Gastrocnemius medialis (tissue), 4 donors: ENCODE data around the gene MTFR1L. TPM values are rescaled to one million over a fixed set of nuclear protein-coding genes. Genes with fewer than 3 reads are reported as not detected.

ENCODE experiments used
- ATAC-seq, 2 donors: fragments of 150-250 bp; one replicate each; pipeline ENCODE4 v1.9.1; 2016
- DNase-seq, 2 donors: peaks; one replicate each; pipeline ENCODE4 v3.0.0-alpha.2; 2019
- H3K27ac ChIP-seq, 4 donors: fragments of 200-600 bp; sonication (generic); 1 replicate in 1 of 4; 2 replicates in 3 of 4; pipeline ENCODE4 v1.5.1; 2016 to 2018; ENCODE audit warnings: mild to moderate bottlenecking in 2 of 4, moderate library complexity in 1 of 4
- H3K27me3 ChIP-seq, 3 donors: fragments of 200-600 bp; sonication (generic) in 2 of 3; 1 replicate in 1 of 3; 2 replicates in 2 of 3; pipeline versions ENCODE4 v1.5.1 to v1.6.0; 2016 to 2019; ENCODE audit warnings: mild to moderate bottlenecking in 1 of 3, moderate library complexity in 1 of 3
- H3K36me3 ChIP-seq, 2 donors: fragments of 200-600 bp; sonication (generic) in 1 of 2; one replicate each; pipeline ENCODE4 v1.5.1; 2017 to 2018
- H3K4me1 ChIP-seq, 2 donors: fragments of 200-600 bp; sonication (generic) in 1 of 2; one replicate each; pipeline ENCODE4 v1.5.1; 2016 to 2017; ENCODE audit warnings: mild to moderate bottlenecking in 2 of 2
- H3K4me3 ChIP-seq, 4 donors: fragments of 200-600 bp; sonication (generic) in 3 of 4; 1 replicate in 1 of 4; 2 replicates in 3 of 4; pipeline ENCODE4 v1.5.1; 2016 to 2019; ENCODE audit warnings: mild to moderate bottlenecking in 2 of 4
- H3K9me3 ChIP-seq, 3 donors: fragments of 200-600 bp; sonication (generic) in 2 of 3; 1 replicate in 1 of 3; 2 replicates in 2 of 3; pipeline ENCODE4 v1.5.1; 2016 to 2019
- POLR2A ChIP-seq, 2 donors: fragments of 450-650 bp; IDR thresholded peaks; one replicate each; pipeline ENCODE4 v1.6.1; 2017; ENCODE audit warnings: antibody characterized with exemption in 2 of 2, mild to moderate bottlenecking in 2 of 2, moderate library complexity in 2 of 2
- in situ Hi-C, 4 donors: fragments of 200-750 bp; cut with MboI; loops; one replicate each; pipeline versions ENCODE4 v1.15.0 to v1.8.0; 2017; ENCODE audit warnings: low sequenced_read_pairs in 4 of 4
- intact Hi-C: fragments of 100-400 bp; cut with DNase I; formaldehyde crosslinking; loops from one replicate; pipeline ENCODE4 v1.15.1; 2023; ENCODE audit warnings: low total_unique reads
- total RNA-seq, 4 donors: library from RNA; depleted of rRNA; stranded (reverse); fragments of >200 nt; gene quantifications; one replicate each; pipeline versions ENCODE4 v1.1.0 to v1.2.3, GENCODE V29; 2016
- TF ChIP-seq, protein P1 (sequence below), 5 experiments: fragments of 450-650 bp in 3 of 5; fragments of 200-600 bp in 2 of 5; sonication (generic) in 2 of 5; IDR thresholded peaks in 4 of 5; conservative IDR thresholded peaks in 1 of 5; 1 replicate in 4 of 5; 2 replicates in 1 of 5; pipeline ENCODE4 v1.5.1; 2016 to 2019; ENCODE audit warnings: antibody characterized with exemption in 5 of 5, mild to moderate bottlenecking in 3 of 5, moderate library complexity in 3 of 5

MTFR1L gene
- total RNA-seq, 4 donors from 2014 or later, result 123 to 186 (median 170) TPM

GRCh38 chr1:25782608-25783201, 37.0 kb upstream of the MTFR1L start:
- DNase-seq, result no peak
- ATAC-seq, result no peak
- in situ Hi-C loops, result no loop called here
- H3K4me3 ChIP-seq, result no peak overlapping the region
- no peak overlapping the region for H3K27ac ChIP-seq
- peaks cover 33 to 44% of the 10 kb centered on the region in 2 donors for H3K4me1 ChIP-seq
- intact Hi-C loops, result no loop called here
- no peaks in the 10 kb centered on the region for H3K36me3 ChIP-seq
- no peaks in the 10 kb centered on the region for H3K9me3 ChIP-seq
- TF ChIP-seq, protein P1, sequence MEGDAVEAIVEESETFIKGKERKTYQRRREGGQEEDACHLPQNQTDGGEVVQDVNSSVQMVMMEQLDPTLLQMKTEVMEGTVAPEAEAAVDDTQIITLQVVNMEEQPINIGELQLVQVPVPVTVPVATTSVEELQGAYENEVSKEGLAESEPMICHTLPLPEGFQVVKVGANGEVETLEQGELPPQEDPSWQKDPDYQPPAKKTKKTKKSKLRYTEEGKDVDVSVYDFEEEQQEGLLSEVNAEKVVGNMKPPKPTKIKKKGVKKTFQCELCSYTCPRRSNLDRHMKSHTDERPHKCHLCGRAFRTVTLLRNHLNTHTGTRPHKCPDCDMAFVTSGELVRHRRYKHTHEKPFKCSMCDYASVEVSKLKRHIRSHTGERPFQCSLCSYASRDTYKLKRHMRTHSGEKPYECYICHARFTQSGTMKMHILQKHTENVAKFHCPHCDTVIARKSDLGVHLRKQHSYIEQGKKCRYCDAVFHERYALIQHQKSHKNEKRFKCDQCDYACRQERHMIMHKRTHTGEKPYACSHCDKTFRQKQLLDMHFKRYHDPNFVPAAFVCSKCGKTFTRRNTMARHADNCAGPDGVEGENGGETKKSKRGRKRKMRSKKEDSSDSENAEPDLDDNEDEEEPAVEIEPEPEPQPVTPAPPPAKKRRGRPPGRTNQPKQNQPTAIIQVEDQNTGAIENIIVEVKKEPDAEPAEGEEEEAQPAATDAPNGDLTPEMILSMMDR (IDR thresholded peaks at IDR 0.05 in 4 of 5, conservative IDR thresholded peaks at IDR 0.05 in 1 of 5), result no peak
- no peak for TF ChIP-seq POLR2A (IDR thresholded peaks at IDR 0.05)
- H3K27me3 ChIP-seq, result no peaks in the 10 kb centered on the region

- Histone ChIP-seq H3K4me3 (no peak overlapping the region), H3K4me1 (peaks cover 38 to 50% of the 10 kb centered on the region in 2 donors), H3K27me3 (no peaks in the 10 kb centered on the region), H3K9me3 (no peaks in the 10 kb centered on the region), H3K36me3 (no peaks in the 10 kb centered on the region), H3K27ac (peak overlapping the region in 3 of 4 donors; percentile 42 to 74 (median 65))
- DNase-seq (peak; percentile 47 to 80), ATAC-seq (peak; percentile 45 to 80)
- in situ Hi-C loops (no loop called here), intact Hi-C loops (no loop called here)
- TF ChIP-seq POLR2A (IDR thresholded peaks at IDR 0.05), result no peak
- TF ChIP-seq, protein P1 (IDR thresholded peaks at IDR 0.05 in 4 of 5, conservative IDR thresholded peaks at IDR 0.05 in 1 of 5), result no peak
Observed at GRCh38 chr1:25784575-25785051, 35.1 kb upstream of the MTFR1L start.

DNA sequence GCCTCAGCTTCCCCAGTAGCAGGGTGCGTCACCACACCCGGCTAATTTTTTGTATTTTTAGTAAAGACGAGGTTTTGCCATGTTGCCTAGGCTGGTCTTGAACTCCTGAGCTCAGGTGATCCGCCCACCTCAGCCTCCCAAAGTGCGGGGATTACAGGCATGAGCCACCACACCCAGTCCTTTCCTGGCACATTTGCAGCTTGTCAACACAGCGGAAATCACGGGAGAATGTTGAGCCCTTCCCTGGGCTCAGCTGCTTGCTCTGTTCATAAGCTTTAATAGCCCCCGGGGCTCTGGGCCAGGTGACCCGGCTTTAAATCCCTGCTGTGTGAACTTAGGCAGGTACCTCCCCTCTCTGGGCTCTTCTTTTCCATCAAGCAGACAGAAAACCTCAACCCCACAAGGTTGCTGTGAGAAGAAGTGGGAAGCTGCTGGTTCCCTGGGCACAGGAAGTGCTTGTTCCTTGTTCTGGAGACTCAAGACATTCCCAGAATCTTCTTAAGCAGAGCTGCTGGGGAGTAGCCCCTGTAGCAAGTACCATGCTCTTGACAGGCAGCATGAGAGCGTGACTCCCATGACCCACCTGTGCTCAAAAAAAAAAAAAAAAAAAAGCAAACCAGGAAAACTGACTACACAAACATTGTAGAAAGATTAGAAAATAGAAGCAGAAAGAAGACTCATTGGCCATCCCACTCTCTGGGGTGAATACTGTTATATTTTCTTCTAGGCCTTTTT, 34.3 kb upstream of the MTFR1L start:
- TF ChIP-seq POLR2A (IDR thresholded peaks at IDR 0.05), result no peak
- TF ChIP-seq, protein P1 (IDR thresholded peaks at IDR 0.05 in 4 of 5, conservative IDR thresholded peaks at IDR 0.05 in 1 of 5), result no peak
- in situ Hi-C loops, result no loop called here
- DNase-seq (no peak), ATAC-seq (no peak)
- H3K27ac ChIP-seq, result peak overlapping the region; percentile 36 to 74 (median 54)
- no peak overlapping the region for H3K4me3 ChIP-seq
- intact Hi-C loops, result no loop called here
- H3K36me3 ChIP-seq, result no peaks in the 10 kb centered on the region
- no peaks in the 10 kb centered on the region for H3K27me3 ChIP-seq
- no peaks in the 10 kb centered on the region for H3K9me3 ChIP-seq
- H3K4me1 ChIP-seq, result peaks cover 38 to 50% of the 10 kb centered on the region in 2 donors

DNA sequence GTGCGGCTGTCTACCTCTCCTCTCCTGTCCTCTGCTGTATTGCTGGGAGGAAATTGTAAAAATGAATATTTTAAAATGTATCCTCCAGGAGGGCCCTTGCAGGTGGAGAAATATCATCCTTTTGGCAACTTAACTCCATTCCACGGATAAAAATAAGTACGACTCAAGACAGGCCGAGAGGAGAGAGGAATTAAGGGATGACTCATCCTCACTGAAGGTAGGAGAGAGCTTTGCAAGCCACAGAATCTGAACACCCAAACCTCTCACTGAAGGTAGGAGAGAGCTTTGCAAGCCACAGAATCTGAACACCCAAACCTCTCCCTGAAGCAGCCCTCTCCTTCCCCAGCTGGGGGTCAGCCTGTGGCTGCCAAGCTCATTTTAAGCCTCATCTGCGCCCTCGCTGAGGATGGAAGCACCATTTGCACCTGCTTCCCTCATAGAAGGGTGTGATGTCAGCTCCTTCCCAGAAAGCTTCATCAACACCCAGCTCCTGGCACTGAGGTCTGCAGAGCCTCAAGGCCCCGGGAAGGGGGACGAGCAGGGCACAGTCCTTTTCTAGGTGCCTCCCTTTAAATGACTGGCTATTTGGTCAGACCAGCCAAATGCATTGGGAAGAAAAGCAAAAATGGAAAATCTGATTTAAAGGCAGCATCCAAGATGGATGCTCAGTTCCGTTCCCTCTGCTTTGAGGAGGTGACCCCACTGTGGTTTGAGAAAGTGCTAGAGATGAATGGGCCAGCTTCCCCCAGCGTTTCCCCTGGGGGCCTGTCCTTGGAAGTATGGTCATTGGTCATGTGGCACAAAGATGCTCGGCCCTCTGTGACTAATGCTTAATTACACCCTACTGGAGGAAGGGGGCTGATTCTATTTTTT, 32.6 kb upstream of the MTFR1L start:
- in situ Hi-C loops (no loop called here), intact Hi-C loops (no loop called here)
- Histone ChIP-seq H3K4me1 (peaks cover 38 to 46% of the 10 kb centered on the region in 2 donors), H3K9me3 (no peaks in the 10 kb centered on the region), H3K36me3 (no peaks in the 10 kb centered on the region), H3K4me3 (no peak overlapping the region), H3K27ac (peak overlapping the region; percentile 42 to 74 (median 60)), H3K27me3 (no peaks in the 10 kb centered on the region)
- no peak for DNase-seq
- peak; percentile 87 to 92 for ATAC-seq
- TF ChIP-seq, protein P1 (IDR thresholded peaks at IDR 0.05 in 4 of 5, conservative IDR thresholded peaks at IDR 0.05 in 1 of 5), result no peak
- no peak for TF ChIP-seq POLR2A (IDR thresholded peaks at IDR 0.05)
